Lower lobe of right lung (tissue), 2 donors: Measurements from ENCODE around the gene OS9. TPM values are rescaled to one million over a fixed set of nuclear protein-coding genes. Genes with fewer than 3 reads are reported as not detected.
"Not testable (repeated sequence)": the region's sequence is repeated elsewhere in the genome, so short reads cannot be mapped to it uniquely, and the experiment has no call there.

ENCODE experiments used
- ATAC-seq, 2 donors: fragments of 200-7000 bp; cut with Tn5 transposase; one replicate each; pipeline ENCODE4 v1.9.1; 2020 to 2022; ENCODE audit warnings: mild to moderate bottlenecking in 2 of 2, moderate library complexity in 2 of 2
- DNase-seq: peaks from one replicate; pipeline ENCODE4 v3.0.0-alpha.2; 2020
- H3K27ac ChIP-seq: fragments of 200-600 bp; one replicate; pipeline ENCODE4 v1.8.0; 2022
- H3K27me3 ChIP-seq: fragments of 200-600 bp; one replicate; pipeline ENCODE4 v1.8.0; 2022; ENCODE audit warnings: low read depth
- H3K36me3 ChIP-seq: fragments of 200-600 bp; one replicate; pipeline ENCODE4 v1.8.0; 2022; ENCODE audit warnings: mild to moderate bottlenecking
- H3K4me1 ChIP-seq: fragments of 200-600 bp; one replicate; pipeline ENCODE4 v1.8.0; 2022
- H3K4me3 ChIP-seq: fragments of 200-600 bp; one replicate; pipeline ENCODE4 v1.8.0; 2022; ENCODE audit warnings: mild to moderate bottlenecking
- H3K9me3 ChIP-seq: fragments of 200-600 bp; one replicate; pipeline ENCODE4 v1.8.0; 2022
- CTCF ChIP-seq: fragments of 200-600 bp; IDR thresholded peaks from one replicate; pipeline ENCODE4 v1.8.0; 2022; ENCODE audit warnings: antibody characterized with exemption, mild to moderate bottlenecking
- intact Hi-C: fragments of 100-400 bp; cut with DNase I; formaldehyde crosslinking; loops from one replicate; pipeline ENCODE4 v1.11.0; 2022
- total RNA-seq: library from RNA; stranded (reverse); fragmentation: NEBNext Ultra II Directional; extraction: Animal tissue kit (Norgen Biotek cat#: 25700); gene quantifications from one replicate; pipeline ENCODE4 v1.2.1, GENCODE V29; 2021
- donor health status: DM: no; HTN: yes; CAD: no; lungs with severe emphysema.

The OS9 gene
- total RNA-seq, 1 donor from 2014 or later, result 294 TPM

DNA sequence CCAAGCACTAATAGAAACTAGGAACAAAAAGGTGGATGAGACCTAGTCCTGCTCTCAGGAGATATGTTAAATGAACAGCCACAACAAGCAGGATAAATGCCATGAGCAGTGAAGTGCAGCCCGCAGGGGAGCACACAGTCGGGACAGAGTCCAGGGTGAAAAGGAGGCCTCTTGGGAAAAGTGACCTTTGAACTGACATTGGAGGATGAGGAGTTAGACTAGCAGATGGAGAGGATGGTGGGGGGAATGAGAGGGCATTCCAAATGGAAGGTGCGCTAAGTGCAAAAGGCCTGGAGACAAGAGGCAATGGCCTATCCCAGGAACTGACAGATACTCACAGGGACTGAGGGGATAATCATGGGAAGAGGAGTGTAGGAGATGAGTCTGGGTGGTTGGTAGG, 4.5 kb downstream of the OS9 start:
- ATAC-seq, result no peak
- H3K9me3 ChIP-seq, result peaks cover under 1% of the 10 kb centered on the region

GRCh38 chr12:57700317-57700716, 6.4 kb downstream of the OS9 start:
- ATAC-seq, result no peak

More for the DNA sequence above, 4.5 kb downstream of the OS9 start:
- Histone ChIP-seq H3K4me1 (peaks cover 12% of the 10 kb centered on the region), H3K27me3 (no peaks in the 10 kb centered on the region), H3K4me3 (no peak overlapping the region), H3K36me3 (peaks cover 54% of the 10 kb centered on the region), H3K27ac (no peak overlapping the region)
- DNase-seq, result no peak
- intact Hi-C loops, result no loop called here
- no peak for TF ChIP-seq CTCF

DNA sequence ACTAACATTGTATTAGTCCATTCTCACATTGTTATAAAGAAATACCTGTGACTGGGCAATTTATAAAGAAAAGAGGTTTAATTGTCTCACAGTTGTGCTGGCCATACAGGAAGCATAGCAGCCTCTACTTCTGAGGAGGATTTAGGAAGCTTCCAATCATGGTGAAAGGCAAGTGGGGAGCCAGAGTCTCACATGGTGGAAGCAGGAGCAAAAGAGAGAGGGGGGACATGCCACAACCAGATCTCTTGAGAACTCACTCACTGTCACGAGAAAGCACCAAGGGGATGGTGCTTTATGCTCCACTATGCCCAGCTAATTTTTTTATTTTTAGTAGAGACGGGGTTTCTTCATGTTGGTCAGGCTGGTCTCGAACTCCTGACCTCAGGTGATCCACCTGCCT, 13.3 kb downstream of the OS9 start:
- peaks cover 81% of the 10 kb centered on the region for H3K36me3 ChIP-seq

More at GRCh38 chr12:57700317-57700716, 6.4 kb downstream of the OS9 start:
- TF ChIP-seq CTCF, result no peak
- intact Hi-C loops, result no loop called here
- H3K27ac ChIP-seq, result no peak overlapping the region
- H3K36me3 ChIP-seq, result peaks cover 66% of the 10 kb centered on the region
- no peak for DNase-seq
- peaks cover 2% of the 10 kb centered on the region for H3K4me1 ChIP-seq
- H3K27me3 ChIP-seq, result no peaks in the 10 kb centered on the region
- H3K9me3 ChIP-seq, result peaks cover 8% of the 10 kb centered on the region
- H3K4me3 ChIP-seq, result no peak overlapping the region

GRCh38 chr12:57708296-57708695, 14.4 kb downstream of the OS9 start:
- Histone ChIP-seq H3K27me3 (no peaks in the 10 kb centered on the region), H3K27ac (no peak overlapping the region), H3K36me3 (peaks cover 78% of the 10 kb centered on the region), H3K4me1 (no peaks in the 10 kb centered on the region), H3K4me3 (no peak overlapping the region), H3K9me3 (peaks cover 8% of the 10 kb centered on the region)
- DNase-seq (no peak), ATAC-seq (no peak)
- intact Hi-C loops, result no loop called here
- no peak for TF ChIP-seq CTCF

More for the DNA sequence above, 13.3 kb downstream of the OS9 start:
- Histone ChIP-seq H3K27ac (no peak overlapping the region), H3K9me3 (peaks cover 8% of the 10 kb centered on the region), H3K4me1 (no peaks in the 10 kb centered on the region), H3K4me3 (no peak overlapping the region), H3K27me3 (no peaks in the 10 kb centered on the region)
- no peak for ATAC-seq
- DNase-seq, result no peak
- intact Hi-C loops, result no loop called here
- no peak for TF ChIP-seq CTCF

DNA sequence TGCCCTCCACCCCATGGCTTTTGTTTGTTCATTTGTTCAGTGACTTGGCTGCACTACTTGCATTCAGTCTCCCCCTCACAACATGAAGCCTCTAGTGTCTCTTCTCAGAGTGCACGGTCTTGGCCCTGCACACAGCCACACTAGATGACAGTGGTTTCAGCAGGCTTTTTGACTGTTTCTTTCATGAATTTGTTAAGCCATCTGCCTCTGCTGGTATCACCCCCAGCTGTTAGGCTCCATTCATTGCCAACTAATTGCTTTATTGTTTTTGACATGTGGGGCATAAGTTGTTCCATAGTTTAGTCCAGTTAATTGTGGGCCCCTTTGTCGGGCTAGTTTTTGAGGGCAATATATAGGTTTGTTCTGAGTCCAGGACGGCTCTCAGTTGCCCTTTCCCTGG, 18.8 kb downstream of the OS9 start:
- TF ChIP-seq CTCF, result no peak
- Histone ChIP-seq H3K9me3 (no peaks in the 10 kb centered on the region), H3K4me3 (no peak overlapping the region), H3K27ac (no peak overlapping the region), H3K36me3 (peaks cover 81% of the 10 kb centered on the region), H3K4me1 (no peaks in the 10 kb centered on the region), H3K27me3 (no peaks in the 10 kb centered on the region)
- DNase-seq (no peak), ATAC-seq (no peak)
- intact Hi-C loops, result no loop called here

GRCh38 chr12:57713209-57713608, 19.3 kb downstream of the OS9 start:
- Histone ChIP-seq H3K27me3 (no peaks in the 10 kb centered on the region), H3K4me1 (no peaks in the 10 kb centered on the region), H3K4me3 (no peak overlapping the region), H3K27ac (no peak overlapping the region), H3K36me3 (peaks cover 82% of the 10 kb centered on the region), H3K9me3 (no peaks in the 10 kb centered on the region)
- ATAC-seq (no peak), DNase-seq (no peak)
- no peak for TF ChIP-seq CTCF
- intact Hi-C loops, result no loop called here

DNA sequence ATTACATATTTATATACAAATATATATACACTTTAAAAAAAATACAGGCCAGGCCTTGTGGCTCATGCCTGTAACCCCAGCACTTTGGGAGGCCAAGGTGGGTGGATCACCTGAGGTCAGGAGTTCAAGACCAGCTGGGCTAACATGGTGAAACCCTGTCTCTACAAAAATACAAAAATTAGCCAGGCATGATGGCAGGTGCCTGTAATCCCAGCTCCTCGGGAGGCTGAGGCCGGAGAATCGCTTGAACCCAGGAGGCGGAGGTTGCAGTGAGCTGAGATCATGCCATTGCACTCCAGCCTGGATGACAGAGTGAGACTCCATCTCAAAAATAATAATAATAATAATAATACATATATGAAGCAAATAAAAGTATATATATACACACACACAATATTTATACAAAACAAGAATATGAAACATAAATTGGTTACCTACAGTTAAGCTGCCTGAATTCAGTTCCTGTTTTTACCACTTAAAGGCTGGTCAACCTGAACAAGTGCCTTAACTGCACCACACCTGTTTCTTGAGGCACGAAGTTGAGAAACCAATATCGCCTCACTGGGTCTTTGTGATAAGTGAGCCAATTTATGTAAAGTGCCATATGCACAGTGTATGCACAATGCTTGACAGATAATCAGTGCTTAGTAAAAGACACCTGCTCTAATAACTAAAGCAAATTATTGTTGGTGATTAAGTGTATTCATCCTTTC, 21.3 kb downstream of the OS9 start:
- intact Hi-C loops, DNase-seq, H3K27me3 ChIP-seq, H3K27ac ChIP-seq, H3K9me3 ChIP-seq, ATAC-seq, H3K4me1 ChIP-seq, H3K4me3 ChIP-seq: not testable (repeated sequence)
- H3K36me3 ChIP-seq, result peaks cover 90% of the 10 kb centered on the region
